K562 (cell line): ENCODE measurements around the gene CES1. TPM values are rescaled to one million over a fixed set of nuclear protein-coding genes. Genes with fewer than 3 reads are reported as not detected.

Experiments
- ATAC-seq: fragments of 200-7000 bp; cut with Tn5 transposase; 3 replicates; pipeline ENCODE4 v1.9.1; 2020; ENCODE audit warnings: moderate library complexity
- BruUV-seq: library from RNA; stranded (reverse); fragments of 400-500 nt; replicated peaks from 2 replicates; lab custom pipeline; 2021; lab: Mats Ljungman, UMichigan
- CTCF ChIA-PET: fragments of 300-600 bp; formaldehyde crosslinking; extraction: SDS; loops from one replicate; lab custom pipeline; 2021; ENCODE audit warnings: low intra/inter-chr PET ratio; lab: Yijun Ruan, JAX
- POLR2A ChIA-PET: fragments of 300-600, 350-650 bp; sonication (Branson Sonifier 250); formaldehyde crosslinking; extraction: SDS; loops from one replicate; lab custom pipeline; 2021; ENCODE audit warnings: antibody characterized with exemption, inconsistent platforms; lab: Yijun Ruan, JAX
- DNase-seq, 4 experiments: peaks; one replicate each; pipeline versions ENCODE4 v3.0.0 to v3.0.0-alpha.2; 2011 to 2018; ENCODE audit warnings: low spot score in 3 of 4, mixed read lengths in 3 of 4; ENCODE audit errors: extremely low read depth in 1 of 4
- FAIRE-seq: peaks from 2 replicates; lab custom pipeline; 2011; peaks lifted over from hg19 to GRCh38; lab: Jason Lieb, UNC
- H2AFZ ChIP-seq: 2 replicates; pipeline ENCODE4 v1.6.0; 2011; ENCODE audit warnings: low read depth, low read length, control low read depth, inconsistent platforms
- H3K27ac ChIP-seq: fragments of 200-600 bp; 3 replicates; pipeline ENCODE4 v1.8.0; 2011; ENCODE audit warnings: low read depth, mild to moderate bottlenecking, control low read depth, inconsistent platforms, low read length, moderate library complexity, mixed read lengths; ENCODE audit errors: extremely low read depth
- H3K27me3 ChIP-seq, 2 experiments: fragments of 300-600 bp in 1 of 2; 2 replicates in 1 of 2; 3 replicates in 1 of 2; pipeline versions ENCODE4 v1.6.0 to v1.8.0; 2011; ENCODE audit warnings: inconsistent platforms in 2 of 2, low read length in 2 of 2, mild to moderate bottlenecking in 1 of 2, mixed read lengths in 1 of 2, moderate library complexity in 1 of 2; ENCODE audit not compliant: control insufficient read depth in 2 of 2, insufficient read depth in 2 of 2
- H3K36me3 ChIP-seq: fragments of 300-600 bp; 3 replicates; pipeline ENCODE4 v1.8.0; 2011; ENCODE audit warnings: mild to moderate bottlenecking, low read length, inconsistent platforms; ENCODE audit not compliant: control insufficient read depth, insufficient read depth
- H3K4me1 ChIP-seq, 2 experiments: fragments of 200-600 bp in 1 of 2; replicated peaks in 1 of 2; 2 replicates in 1 of 2; 3 replicates in 1 of 2; pipeline versions ENCODE4 v1.5.1 to v1.8.0; 2011; ENCODE audit warnings: inconsistent platforms in 2 of 2, low read length in 2 of 2, mild to moderate bottlenecking in 1 of 2, mixed read lengths in 1 of 2, moderate library complexity in 1 of 2; ENCODE audit not compliant: control insufficient read depth in 2 of 2, insufficient read depth in 2 of 2
- H3K4me2 ChIP-seq: 2 replicates; pipeline ENCODE4 v1.6.1; 2011; ENCODE audit warnings: low read length, control low read depth, inconsistent platforms, mixed read lengths; ENCODE audit not compliant: insufficient read depth
- H3K4me3 ChIP-seq: fragments of 200-600 bp; sonication (generic), shearing (Covaris generic); 2 replicates; pipeline ENCODE4 v1.5.1; 2016; ENCODE audit warnings: control low read depth, inconsistent platforms
- H3K79me2 ChIP-seq: fragments of 200-600 bp; 3 replicates; pipeline ENCODE4 v1.8.0; 2011; ENCODE audit warnings: low read length, inconsistent platforms; ENCODE audit not compliant: control insufficient read depth, insufficient read depth
- H3K9ac ChIP-seq, 2 experiments: 2 replicates each; pipeline versions ENCODE4 v1.6.0 to v1.6.1; 2011; ENCODE audit warnings: low read depth in 2 of 2, low read length in 2 of 2, control low read depth in 1 of 2, inconsistent platforms in 1 of 2, mild to moderate bottlenecking in 1 of 2, mixed read lengths in 1 of 2; ENCODE audit not compliant: insufficient read depth in 1 of 2
- H3K9me1 ChIP-seq: one replicate; pipeline ENCODE4 v1.6.0; 2011; ENCODE audit warnings: inconsistent platforms, mild to moderate bottlenecking, low read length, moderate library complexity; ENCODE audit not compliant: control insufficient read depth, insufficient read depth
- H3K9me3 ChIP-seq: replicated peaks from 2 replicates; pipeline ENCODE4 v1.5.1; 2011; ENCODE audit warnings: low read depth, low read length, inconsistent platforms; ENCODE audit not compliant: control insufficient read depth, insufficient read depth
- H4K20me1 ChIP-seq: replicated peaks from 2 replicates; pipeline ENCODE4 v1.6.1; 2011; ENCODE audit warnings: low read length, inconsistent platforms, mixed read lengths; ENCODE audit not compliant: control insufficient read depth, insufficient read depth
- BCOR ChIP-seq: fragments of 450-650 bp; IDR thresholded peaks from 2 replicates; pipeline ENCODE4 v1.6.1; 2016
- CBX2 ChIP-seq: fragments of 200-600 bp; sonication (generic); IDR thresholded peaks from one replicate; pipeline ENCODE4 v1.6.1; 2012; ENCODE audit warnings: mild to moderate bottlenecking, low read length, inconsistent platforms; ENCODE audit not compliant: insufficient read depth, poor library complexity, severe bottlenecking
- HLTF ChIP-seq: fragments of 450-650 bp; IDR thresholded peaks from 2 replicates; pipeline ENCODE4 v1.6.1; 2016
- IRF1 ChIP-seq: sonication (generic); formaldehyde crosslinking; IDR thresholded peaks from 2 replicates; pipeline ENCODE4 v1.8.0; 2022; ENCODE audit warnings: missing genetic modification reagents, mild to moderate bottlenecking, borderline replicate concordance
- MEF2A ChIP-seq: IDR thresholded peaks from 2 replicates; pipeline ENCODE4 v1.6.1; 2011; ENCODE audit warnings: low read depth, mild to moderate bottlenecking, low read length, moderate library complexity; ENCODE audit not compliant: control insufficient read depth
- NFXL1 ChIP-seq: fragments of 450-650 bp; formaldehyde crosslinking; IDR thresholded peaks from 2 replicates; pipeline ENCODE4 v1.4.0; 2021; ENCODE audit warnings: mild to moderate bottlenecking
- SMARCB1 ChIP-seq: IDR thresholded peaks from 2 replicates; pipeline ENCODE4 v1.6.1; 2011; ENCODE audit warnings: improper control_type of control experiment, low read depth; ENCODE audit not compliant: insufficient read length
- SP1 ChIP-seq: sonication (generic); formaldehyde crosslinking; IDR thresholded peaks from 2 replicates; pipeline ENCODE4 v1.8.1; 2022; ENCODE audit warnings: mild to moderate bottlenecking, missing genetic modification reagents
- TAF15 ChIP-seq: fragments of 200-400 bp; formaldehyde crosslinking; IDR thresholded peaks from 2 replicates; pipeline ENCODE4 v1.6.1; 2017; ENCODE audit warnings: mild to moderate bottlenecking, low read depth, low read length, moderate library complexity
- TAL1 ChIP-seq: fragments of 450-650 bp; IDR thresholded peaks from 2 replicates; pipeline ENCODE4 v1.6.1; 2016; ENCODE audit warnings: mild to moderate bottlenecking
- ZBTB49 ChIP-seq: sonication (generic); formaldehyde crosslinking; IDR thresholded peaks from 2 replicates; pipeline ENCODE4 v1.8.0; 2022; ENCODE audit warnings: missing genetic modification reagents, mild to moderate bottlenecking, borderline replicate concordance
- ZBTB8A ChIP-seq: fragments of 450-650 bp; IDR thresholded peaks from 2 replicates; pipeline ENCODE4 v1.6.1; 2018; ENCODE audit warnings: mild to moderate bottlenecking, moderate library complexity; ENCODE audit not compliant: partially characterized antibody
- ZC3H8 ChIP-seq: fragments of 450-650 bp; IDR thresholded peaks from 2 replicates; pipeline ENCODE4 v1.6.1; 2017
- ZNF507 ChIP-seq: conservative IDR thresholded peaks from 2 replicates; pipeline ENCODE4 v1.6.1; 2017; ENCODE audit warnings: missing genetic modification characterization, missing compliant biosample characterization
- ZNF695 ChIP-seq: fragments of 450-650 bp; formaldehyde crosslinking; IDR thresholded peaks from 2 replicates; pipeline ENCODE4 v1.4.0; 2020; ENCODE audit warnings: mild to moderate bottlenecking, moderate library complexity
- ZSCAN32 ChIP-seq: fragments of 450-650 bp; formaldehyde crosslinking; IDR thresholded peaks from 2 replicates; pipeline ENCODE4 v1.4.0; 2020; ENCODE audit warnings: mild to moderate bottlenecking, moderate library complexity
- WGBS: fragments of 100-300 bp; shearing (Covaris generic); methylation state at CpG from one replicate; pipeline ENCODE4 v1.1.6; 2016; ENCODE audit warnings: low coverage, mixed read lengths; ENCODE audit not compliant: insufficient coverage; ENCODE audit errors: missing lambda C conversion rate; 5-methylcytosine and 5-hydroxymethylcytosine counted together
- in situ Hi-C: fragments of 300-500 bp; cut with MboI; formaldehyde crosslinking; loops from 4 replicates; pipeline ENCODE4 v1.15.0; 2018; ENCODE audit warnings: inconsistent platforms, mixed read lengths
- intact Hi-C: fragments of 100-400 bp; cut with micrococcal nuclease; formaldehyde crosslinking; loops from 2 replicates; pipeline ENCODE4 v1.14.2; 2022
- polyA plus RNA-seq, 8 experiments: library from polyadenylated mRNA; depleted of rRNA in 4 of 8; stranded (reverse) in 5 of 8; unstranded in 3 of 8; fragments of >200 nt; fragmentation: Nextera tagmentation in 2 of 8; fragmentation: Illumina TruSeq in 1 of 8; extraction: Ambion mirVana in 2 of 8; extraction: Trizol in 1 of 8; gene quantifications; 2 replicates each; pipeline versions ENCODE4 v1.2.1 to v1.2.3, GENCODE V29; 2011 to 2014; ENCODE audit warnings: inconsistent platforms in 1 of 8, missing spikeins in 1 of 8
- total RNA-seq, 7 experiments: library from RNA; depleted of rRNA in 6 of 7; stranded (reverse); fragments of >200 nt in 6 of 7; fragmentation: Illumina TruSeq in 2 of 7; extraction: Trizol in 2 of 7; gene quantifications; 2 replicates each; pipeline versions ENCODE4 v1.2.1 to v1.2.3, GENCODE V29; 2011 to 2021; ENCODE audit warnings: low replicate concordance in 1 of 7

Gene CES1
- total and polyA plus RNA-seq, 9 of the 15 experiments (the other 6 are each of a cell fraction or from before 2014, with no cell fraction given), result 0.10 to 1.2 (median 0.16) TPM; not detected in 3

- TF ChIP-seq CBX2 (no peak), MEF2A (no peak)
- TF ChIP-seq, all 486 proteins: peak for 0
Measured at GRCh38 chr16:55825115-55825728, 7.7 kb downstream of the CES1 start (continued).

DNA sequence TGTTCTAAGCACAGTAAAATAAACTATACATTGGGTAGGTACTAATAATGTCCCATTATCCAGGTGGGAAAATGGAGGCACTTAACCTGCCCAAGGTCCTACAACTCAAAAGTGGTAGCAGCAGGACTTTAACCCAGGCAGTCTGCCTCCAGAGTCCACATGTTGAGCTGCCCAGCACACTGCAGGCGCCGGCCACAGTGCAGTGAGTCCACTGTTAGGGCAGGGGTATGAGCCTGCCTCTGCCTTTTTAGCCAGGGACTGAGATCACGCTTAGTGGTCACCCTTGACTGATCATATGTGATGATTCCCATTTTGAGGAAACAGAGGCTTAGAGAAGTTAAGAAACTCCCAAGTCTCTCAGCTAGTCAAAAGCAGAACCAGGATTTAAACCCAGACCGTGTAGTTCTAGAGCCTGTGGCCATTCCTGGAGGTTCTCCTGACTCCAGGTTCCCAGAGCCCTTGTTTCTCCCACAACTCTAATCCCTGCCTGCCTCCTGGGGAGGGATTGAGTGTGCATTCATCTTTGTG, 8.4 kb downstream of the CES1 start:
- Histone ChIP-seq H3K9me3 (no peaks in the 10 kb centered on the region), H3K4me2 (no peak overlapping the region), H3K27ac (no peak overlapping the region), H2AFZ (no peak overlapping the region), H3K79me2 (no peaks in the 10 kb centered on the region), H3K27me3 (peaks cover 0 to 5% of the 10 kb centered on the region in 2 experiments; a peak in 2 of 5 replicates), H4K20me1 (no peaks in the 10 kb centered on the region), H3K4me1 (no peaks in the 10 kb centered on the region), H3K9me1 (no peaks in the 10 kb centered on the region), H3K36me3 (no peaks in the 10 kb centered on the region), H3K9ac (no peak overlapping the region), H3K4me3 (no peak overlapping the region)
- ChIA-PET CTCF (no interaction called here), POLR2A (no interaction called here)
- ATAC-seq (no peak), DNase-seq (no peak), FAIRE-seq (no peak)
- in situ Hi-C loops (no loop called here), intact Hi-C loops (no loop called here)
- BruUV-seq, result no TSS peak
- 0% methylated on average over 4 of the region's 4 CpGs for WGBS
- TF ChIP-seq SP1 (CRISPR knock-in tag), result no peak
- TF ChIP-seq ZNF695 (CRISPR knock-in tag), result no peak
- TF ChIP-seq BCOR, result no peak
- no peak for TF ChIP-seq ZBTB8A
- TF ChIP-seq TAF15, result no peak
- TF ChIP-seq ZC3H8, result no peak
- no peak for TF ChIP-seq ZNF507 (tag)
- no peak for TF ChIP-seq ZBTB49 (CRISPR knock-in tag)
- no peak for TF ChIP-seq TAL1
- TF ChIP-seq SMARCB1, result no peak
- TF ChIP-seq IRF1, result no peak
- TF ChIP-seq ZSCAN32 (CRISPR knock-in tag), result no peak
- TF ChIP-seq NFXL1 (CRISPR knock-in tag), result no peak
- no peak for TF ChIP-seq HLTF
